T-helper 9 cell (primary cell): ENCODE measurements around the gene IGSF9.
A peak's percentile ranks its signal among the peaks of the same experiment; 100 is the strongest.

ENCODE experiments used
- DNase-seq: peaks from one replicate; pipeline ENCODE4 v3.0.0-alpha.2; 2020

IGSF9 gene

GRCh38 chr1:159931795-159932173 is 13.6 kb downstream of the IGSF9 start:
- no peak for DNase-seq

DNA sequence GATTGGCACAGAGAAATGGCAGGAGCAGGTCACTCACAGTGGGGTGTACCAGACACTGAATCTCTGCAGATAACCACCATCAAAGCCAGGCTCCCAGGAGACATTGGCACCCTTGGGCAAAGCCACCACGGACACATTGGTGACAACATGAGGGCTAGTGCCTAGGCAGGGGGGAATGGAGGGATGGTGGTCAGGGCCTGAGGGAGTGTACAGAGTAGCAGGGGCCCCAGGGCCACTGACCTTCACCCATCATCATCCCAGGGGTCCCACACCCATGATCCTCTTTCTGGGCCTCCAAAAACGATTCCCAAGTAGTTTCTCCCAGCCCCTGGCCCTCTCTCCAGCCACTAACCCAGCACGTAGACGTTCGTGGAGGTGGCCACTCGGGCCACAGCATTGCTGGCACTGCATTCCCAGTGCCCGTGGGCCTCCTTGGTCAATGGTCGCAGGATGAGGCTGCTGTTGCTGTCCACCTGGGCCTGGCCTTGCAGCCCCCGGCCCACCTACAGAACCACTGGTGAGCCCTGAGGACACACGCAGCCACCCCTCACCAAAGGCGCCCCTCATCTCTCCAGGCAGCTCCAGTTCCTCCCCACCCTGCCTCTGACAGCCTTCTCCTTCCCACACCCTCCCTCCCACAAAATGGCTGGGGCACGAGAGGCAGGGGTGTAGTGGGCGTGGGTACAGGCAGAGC is 14.2 kb downstream of the IGSF9 start:
- no peak for DNase-seq

- no peak for DNase-seq
Measured at GRCh38 chr1:159930634-159931033, 14.8 kb downstream of the IGSF9 start.

GRCh38 chr1:159930216-159930615 is 15.2 kb downstream of the IGSF9 start:
- DNase-seq = no peak

GRCh38 chr1:159929155-159930051 is 16.0 kb downstream of the IGSF9 start:
- no peak for DNase-seq

- DNase-seq = no peak
Measured at GRCh38 chr1:159928491-159929050, 16.8 kb downstream of the IGSF9 start.

- no peak for DNase-seq
Measured at GRCh38 chr1:159927849-159928431, 17.5 kb downstream of the IGSF9 start.

DNA sequence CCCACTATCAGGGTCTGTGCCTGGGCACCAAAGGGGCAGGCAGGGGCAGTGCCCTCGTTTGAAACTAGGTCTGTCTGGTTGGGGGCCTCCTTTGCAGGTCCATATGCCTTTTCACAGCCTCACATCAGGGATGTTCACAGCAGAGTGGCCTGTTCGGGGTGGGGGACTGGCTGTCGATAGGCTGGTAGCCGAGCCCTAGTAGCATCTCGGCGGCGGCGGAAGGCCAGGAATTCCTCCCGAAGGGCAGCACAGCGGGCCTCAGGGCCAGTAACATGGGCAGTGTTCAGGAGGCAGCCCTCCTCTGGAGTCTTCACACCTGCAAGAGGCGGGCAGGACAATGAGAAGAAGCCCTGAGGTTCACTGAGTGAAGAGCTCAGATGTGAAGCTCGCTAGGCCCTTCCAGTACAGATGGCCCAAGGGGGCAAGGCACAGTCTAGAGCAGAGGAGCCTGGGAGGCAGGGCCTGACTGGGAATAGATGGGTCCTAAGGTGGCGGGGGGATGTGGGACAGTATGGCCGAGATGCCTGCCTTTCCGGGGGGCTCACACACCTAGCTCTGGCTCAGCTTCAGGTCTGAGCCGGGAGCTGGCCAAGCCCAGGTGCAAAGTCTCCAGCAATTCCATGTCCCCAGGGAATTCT is 18.1 kb downstream of the IGSF9 start:
- DNase-seq = no peak

DNA sequence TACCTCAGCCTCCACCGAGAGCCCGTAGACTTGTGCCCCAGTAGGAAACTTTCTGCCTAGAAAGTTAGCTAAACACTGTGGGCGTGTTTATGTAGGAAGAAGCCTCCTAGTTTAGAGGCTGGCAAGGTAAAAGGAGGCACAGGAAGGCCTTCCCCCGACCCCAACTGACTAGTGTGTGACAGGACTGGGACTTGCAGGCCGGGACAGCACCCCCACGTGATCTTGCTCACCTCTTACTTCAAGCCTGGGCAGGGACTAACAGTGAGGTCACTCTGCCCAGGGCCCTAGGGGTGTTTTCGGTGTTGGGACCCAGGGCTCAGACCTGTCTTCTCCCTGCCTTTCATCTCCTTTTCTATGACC is 19.7 kb downstream of the IGSF9 start:
- DNase-seq = no peak

DNA sequence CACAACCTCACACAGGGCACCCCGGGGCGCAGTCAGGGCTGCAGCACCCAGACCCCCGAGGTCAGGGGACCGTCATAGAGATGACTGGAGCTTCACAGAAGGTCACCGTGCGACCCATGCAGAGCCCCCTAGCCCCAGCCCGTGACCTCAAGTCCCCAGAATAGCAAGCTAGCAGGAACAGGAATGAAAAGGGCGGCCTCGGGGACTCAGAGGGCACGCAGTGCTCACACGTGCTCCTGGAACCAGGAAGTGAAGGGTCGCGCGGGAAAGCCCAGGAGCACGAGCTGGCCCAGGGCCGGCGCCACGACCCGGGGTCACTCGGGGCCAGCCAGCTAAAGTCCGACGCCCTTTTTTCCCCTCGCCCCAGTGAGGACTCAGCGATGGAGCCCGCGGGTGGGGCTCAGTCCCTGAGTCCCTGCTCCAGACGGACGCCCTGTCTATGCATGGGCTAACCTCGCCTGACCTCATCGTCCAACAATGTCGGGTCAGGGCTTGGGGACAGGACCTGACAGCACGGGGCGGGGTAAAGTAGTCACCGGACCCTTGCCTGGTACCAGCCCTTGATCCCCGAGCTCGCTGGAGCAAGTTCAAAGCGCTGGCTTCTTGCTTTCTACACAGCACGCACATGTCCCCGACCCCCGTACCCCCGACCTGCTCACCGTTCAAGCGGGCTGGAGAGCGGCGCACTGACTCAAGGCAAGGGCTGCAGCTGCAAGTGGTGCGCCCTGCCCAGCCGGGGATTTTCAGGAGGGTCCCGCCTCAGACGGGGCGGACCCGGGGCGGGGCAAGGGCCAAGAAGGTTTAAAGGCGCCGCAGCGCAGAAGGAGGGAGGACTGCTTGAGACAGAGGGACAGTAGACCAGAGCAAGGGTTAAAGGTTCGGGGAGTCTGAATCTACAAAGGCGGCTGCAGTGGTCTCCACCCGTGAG is 20.4 kb downstream of the IGSF9 start, which contains the start of gene TAGLN2:
Gene TAGLN2, minus strand, starts transcription at position 717 of the 928 bp plus-strand sequence. CDS start 4,998 bp downstream, outside the sequence.
- peak; percentile 87 for DNase-seq

GRCh38 chr1:159924025-159924790 is 21.2 kb downstream of the IGSF9 start:
- DNase-seq = peak; percentile 66

DNA sequence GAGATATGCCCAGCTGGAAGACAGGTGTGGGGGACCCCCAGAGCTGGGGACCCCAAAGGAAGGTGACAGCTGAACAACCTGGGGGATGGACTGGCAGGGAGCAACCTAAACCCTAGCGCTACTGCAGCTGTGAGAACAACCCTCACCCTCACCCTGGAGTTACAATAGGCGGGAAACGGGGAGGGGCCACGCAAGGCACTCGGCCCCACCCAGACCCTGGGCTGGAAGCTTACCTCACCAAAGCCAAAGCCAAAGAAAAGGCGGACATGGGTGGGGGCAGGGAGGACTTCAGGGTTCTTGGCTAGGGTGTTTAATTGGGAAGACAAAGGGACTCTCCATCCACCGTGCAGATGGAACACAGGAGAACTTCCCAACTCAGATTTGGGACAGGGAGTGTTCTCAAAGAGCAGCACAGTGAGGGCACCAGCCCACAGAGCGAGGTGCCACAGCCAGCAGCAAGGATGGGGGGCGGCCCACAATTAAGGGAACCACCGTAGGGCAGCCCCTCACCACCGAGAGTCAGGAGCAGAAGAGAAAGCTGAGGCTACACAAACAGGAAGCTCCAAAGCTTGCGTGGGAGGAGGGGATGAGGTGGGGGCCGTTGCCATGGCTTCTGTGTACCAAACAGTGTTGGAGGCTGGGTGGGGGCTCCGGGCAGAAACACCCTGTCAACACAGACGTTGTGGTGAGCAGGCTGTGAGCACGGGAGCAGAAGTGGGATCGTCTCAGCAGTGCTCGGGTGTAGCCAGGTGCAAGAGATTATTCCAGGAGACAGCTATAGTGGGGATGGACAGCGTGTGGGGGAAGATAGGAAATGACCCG is 22.0 kb downstream of the IGSF9 start:
- peak; percentile 90 for DNase-seq

DNA sequence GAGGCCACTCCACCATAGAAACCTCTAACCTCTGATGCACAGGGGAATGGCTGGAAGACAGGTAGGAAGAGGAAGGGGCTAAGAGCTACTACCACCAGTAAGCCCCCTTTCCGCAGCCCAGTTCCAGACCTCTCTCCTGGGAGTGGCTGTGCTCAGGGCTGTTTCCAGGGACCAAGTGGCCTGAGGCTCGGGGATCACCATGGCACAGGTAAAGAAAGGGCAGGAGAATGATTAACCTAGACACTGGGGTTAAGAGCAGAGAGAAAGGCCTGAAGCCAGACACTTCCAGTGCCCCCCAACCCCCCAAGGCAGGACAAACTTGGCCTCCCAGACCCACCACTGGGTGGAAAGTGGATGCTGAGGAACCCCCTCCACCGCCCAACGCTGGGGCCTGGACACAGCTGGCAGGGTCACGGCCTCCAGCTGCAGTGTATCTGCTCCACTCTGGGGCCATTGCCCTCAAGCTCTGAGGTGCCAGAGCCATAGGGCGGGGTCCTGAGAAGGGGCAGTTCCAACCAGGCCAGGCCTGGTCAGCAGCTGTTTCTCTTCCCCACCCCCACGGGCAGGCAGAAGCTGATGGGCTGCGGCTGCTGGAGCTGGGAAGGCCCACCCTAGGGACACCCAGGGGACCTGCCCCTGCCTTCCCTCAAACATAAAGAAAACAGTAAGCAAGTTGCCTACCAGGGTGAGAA is 22.8 kb downstream of the IGSF9 start:
- no peak for DNase-seq

DNA sequence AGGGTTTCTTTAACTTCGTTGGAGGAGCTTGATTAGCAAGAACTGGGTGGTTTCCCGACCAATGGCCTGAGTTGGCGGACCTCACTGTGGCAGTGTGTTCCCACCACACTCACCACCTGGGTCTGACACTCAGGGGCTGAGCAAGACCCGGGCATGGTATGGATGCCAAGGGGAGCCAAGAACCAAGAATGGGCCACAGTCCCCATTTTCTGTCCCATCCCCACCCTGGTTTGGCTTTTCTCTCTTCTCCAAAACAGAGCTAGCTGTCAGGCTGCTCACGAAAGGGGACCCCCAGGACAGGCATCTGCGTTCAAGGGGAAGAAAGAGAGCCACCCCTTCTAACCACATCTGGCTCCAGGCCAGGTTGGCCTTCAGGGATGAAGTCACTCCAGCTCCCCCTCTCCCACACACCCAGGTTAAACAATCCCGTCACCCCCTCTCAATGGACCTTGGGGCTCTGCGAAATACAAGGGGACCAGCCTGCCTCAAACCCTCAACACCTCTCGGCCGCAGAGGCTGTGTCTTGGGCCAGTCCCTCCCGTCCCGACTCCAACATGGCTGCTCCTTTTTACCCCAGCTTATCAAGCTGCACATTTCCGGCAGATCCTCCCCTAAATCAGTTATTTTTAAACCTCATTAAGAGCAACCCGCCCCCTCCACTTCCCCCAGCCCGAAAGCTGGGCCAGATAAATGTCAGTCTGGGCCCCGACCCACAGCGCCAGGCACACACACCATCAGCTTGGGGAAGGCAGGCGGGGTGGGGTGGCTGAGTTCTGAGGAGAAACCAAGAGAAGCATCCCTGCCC is 23.5 kb downstream of the IGSF9 start:
- no peak for DNase-seq

- DNase-seq = no peak
Measured at GRCh38 chr1:159921251-159921650, 24.2 kb downstream of the IGSF9 start.

GRCh38 chr1:159920651-159921050 is 24.8 kb downstream of the IGSF9 start:
- no peak for DNase-seq

DNA sequence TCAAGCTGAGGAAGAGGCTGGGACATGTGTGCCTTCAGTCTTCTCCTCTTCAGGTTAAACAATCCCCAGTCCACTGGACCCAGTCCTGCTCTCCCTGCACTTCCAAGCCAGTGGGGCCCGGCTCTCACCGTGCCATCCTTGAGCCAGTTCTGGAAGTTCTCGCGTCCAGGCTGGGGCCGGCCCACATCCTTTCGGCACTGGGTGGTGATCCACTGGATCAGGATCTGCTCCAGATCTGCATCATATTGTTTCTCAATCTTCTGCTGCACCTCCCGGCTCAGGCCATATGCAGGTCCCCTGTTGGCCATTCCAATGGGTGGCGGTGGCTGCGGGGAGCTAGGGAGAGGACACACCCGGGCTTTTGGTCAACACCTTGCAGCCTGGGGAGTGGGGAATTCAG is 25.2 kb downstream of the IGSF9 start:
- DNase-seq = no peak

- no peak for DNase-seq
Measured at GRCh38 chr1:159919236-159919865, 26.1 kb downstream of the IGSF9 start.
